HG02763 (cell line): ENCODE measurements around the gene COL15A1.
A peak's percentile ranks its signal among the peaks of the same experiment; 100 is the strongest.

Source experiments
- ATAC-seq: cut with Tn5 transposase; IDR thresholded peaks from one replicate; pipeline ENCODE4 v1.9.1; 2021; ENCODE audit warnings: mild to moderate bottlenecking, moderate library complexity; ENCODE audit not compliant: unreplicated experiment

COL15A1 gene

GRCh38 chr9:99052815-99053715 lies 109.4 kb downstream of the COL15A1 start:
- no peak for ATAC-seq

- no peak for ATAC-seq
Observed at GRCh38 chr9:99054581-99054980, 110.9 kb downstream of the COL15A1 start.

GRCh38 chr9:99055384-99055783 lies 111.7 kb downstream of the COL15A1 start:
- ATAC-seq = no peak

GRCh38 chr9:99056186-99056585 lies 112.5 kb downstream of the COL15A1 start:
- ATAC-seq = no peak

GRCh38 chr9:99056886-99057664 lies 113.4 kb downstream of the COL15A1 start:
- ATAC-seq = no peak

GRCh38 chr9:99057665-99058625 lies 114.2 kb downstream of the COL15A1 start:
- peak; percentile 83 for ATAC-seq

GRCh38 chr9:99058964-99059921 lies 115.5 kb downstream of the COL15A1 start:
- peak; percentile 43 for ATAC-seq

GRCh38 chr9:99060621-99061020 lies 116.9 kb downstream of the COL15A1 start:
- ATAC-seq = no peak

GRCh38 chr9:99062549-99062948 lies 118.8 kb downstream of the COL15A1 start:
- no peak for ATAC-seq

GRCh38 chr9:99063522-99063921 lies 119.8 kb downstream of the COL15A1 start:
- ATAC-seq = no peak

- no peak for ATAC-seq
Observed at GRCh38 chr9:99066571-99066970, 122.9 kb downstream of the COL15A1 start.

- ATAC-seq = no peak
Observed at GRCh38 chr9:99069075-99069474, 125.4 kb downstream of the COL15A1 start.

GRCh38 chr9:99069546-99069945 lies 125.8 kb downstream of the COL15A1 start:
- ATAC-seq = no peak

- no peak for ATAC-seq
Observed at GRCh38 chr9:99070681-99071080, 127.0 kb downstream of the COL15A1 start.

- no peak for ATAC-seq
Observed at GRCh38 chr9:99071313-99072039, 127.8 kb downstream of the COL15A1 start.

GRCh38 chr9:99072040-99072394 lies 128.3 kb downstream of the COL15A1 start:
- no peak for ATAC-seq

GRCh38 chr9:99073347-99073746 lies 129.6 kb downstream of the COL15A1 start:
- ATAC-seq = no peak

GRCh38 chr9:99073985-99074901 lies 130.5 kb downstream of the COL15A1 start:
- ATAC-seq = no peak
